K562 (cell line): ENCODE results near the gene ZBTB32. TPM values are rescaled to one million over a fixed set of nuclear protein-coding genes. Genes with fewer than 3 reads are reported as not detected.

Experiments
- HMGXB4 ChIP-seq: sonication (generic); formaldehyde crosslinking; IDR thresholded peaks from 2 replicates; pipeline ENCODE4 v1.8.1; 2023; ENCODE audit warnings: mild to moderate bottlenecking, missing genetic modification reagents
- MECOM ChIP-seq: fragments of 250-450 bp; sonication (Bioruptor Pico); IDR thresholded peaks from 2 replicates; pipeline ENCODE4 v1.8.0; 2022; ENCODE audit warnings: inconsistent platforms
- MTA2 ChIP-seq: fragments of 450-650 bp; IDR thresholded peaks from 2 replicates; pipeline ENCODE4 v1.6.1; 2016; ENCODE audit warnings: low read depth
- MTA3 ChIP-seq: fragments of 450-650 bp; formaldehyde crosslinking; IDR thresholded peaks from 2 replicates; pipeline ENCODE4 v1.6.1; 2017; ENCODE audit warnings: mild to moderate bottlenecking, borderline replicate concordance
- NR2F6 ChIP-seq: fragments of 450-650 bp; formaldehyde crosslinking; IDR thresholded peaks from 2 replicates; pipeline ENCODE4 v1.4.0; 2020; ENCODE audit warnings: mild to moderate bottlenecking
- PKNOX1 ChIP-seq: fragments of 450-650 bp; IDR thresholded peaks from 2 replicates; pipeline ENCODE4 v1.6.1; 2016
- SAP30 ChIP-seq: fragments of 200-600 bp; sonication (generic); IDR thresholded peaks from 2 replicates; pipeline ENCODE4 v1.6.1; 2012; ENCODE audit warnings: borderline replicate concordance, low read depth, mild to moderate bottlenecking, moderate library complexity, low read length, control low read depth, inconsistent platforms; ENCODE audit not compliant: insufficient read depth, poor library complexity, severe bottlenecking
- ZBTB1 ChIP-seq: sonication (generic); formaldehyde crosslinking; IDR thresholded peaks from 2 replicates; pipeline ENCODE4 v1.8.1; 2023; ENCODE audit warnings: missing genetic modification reagents, low read depth, mild to moderate bottlenecking, borderline replicate concordance
- ZNF146 ChIP-seq: IDR thresholded peaks from one replicate; pipeline ENCODE4 v1.6.1; 2018; ENCODE audit warnings: missing compliant biosample characterization; ENCODE audit not compliant: unreplicated experiment
- ZNF23 ChIP-seq: fragments of 250-450 bp; sonication (Bioruptor Pico); IDR thresholded peaks from 2 replicates; pipeline ENCODE4 v1.4.0; 2020; ENCODE audit warnings: mild to moderate bottlenecking
- ZNF449 ChIP-seq: fragments of 250-450 bp; sonication (Bioruptor Pico); IDR thresholded peaks from 2 replicates; pipeline ENCODE4 v1.8.0; 2022; ENCODE audit warnings: moderate library complexity, mild to moderate bottlenecking, inconsistent platforms
- ZNF586 ChIP-seq: fragments of 450-650 bp; formaldehyde crosslinking; conservative IDR thresholded peaks from 2 replicates; pipeline ENCODE4 v1.4.0; 2020; ENCODE audit warnings: mild to moderate bottlenecking, moderate library complexity
- ZNF589 ChIP-seq: fragments of 200-800 bp; sonication (Bioruptor generic); IDR thresholded peaks from 2 replicates; pipeline ENCODE4 v1.6.1; 2016; ENCODE audit warnings: low read depth, missing genetic modification characterization, missing compliant biosample characterization
- polyA plus RNA-seq, 8 experiments: library from polyadenylated mRNA; depleted of rRNA in 4 of 8; stranded (reverse) in 5 of 8; unstranded in 3 of 8; fragments of >200 nt; fragmentation: Nextera tagmentation in 2 of 8; fragmentation: Illumina TruSeq in 1 of 8; extraction: Ambion mirVana in 2 of 8; extraction: Trizol in 1 of 8; gene quantifications; 2 replicates each; pipeline versions ENCODE4 v1.2.1 to v1.2.3, GENCODE V29; 2011 to 2014; ENCODE audit warnings: inconsistent platforms in 1 of 8, missing spikeins in 1 of 8
- total RNA-seq, 7 experiments: library from RNA; depleted of rRNA in 6 of 7; stranded (reverse); fragments of >200 nt in 6 of 7; fragmentation: Illumina TruSeq in 2 of 7; extraction: Trizol in 2 of 7; gene quantifications; 2 replicates each; pipeline versions ENCODE4 v1.2.1 to v1.2.3, GENCODE V29; 2011 to 2021; ENCODE audit warnings: low replicate concordance in 1 of 7
- TF ChIP-seq, protein P1 (sequence below): fragments of 250-450 bp; sonication (Bioruptor Pico); IDR thresholded peaks from 2 replicates; pipeline ENCODE4 v1.9.0; 2021; ENCODE audit warnings: mild to moderate bottlenecking
- TF ChIP-seq, protein P2 (sequence below): sonication (generic); formaldehyde crosslinking; IDR thresholded peaks from 2 replicates; pipeline ENCODE4 v1.8.0; 2022; ENCODE audit warnings: mild to moderate bottlenecking, missing genetic modification reagents
- TF ChIP-seq, protein P3 (sequence below): fragments of 250-450 bp; sonication (Bioruptor Pico); IDR thresholded peaks from 2 replicates; pipeline ENCODE4 v1.4.0; 2020; ENCODE audit warnings: mild to moderate bottlenecking, moderate library complexity, borderline replicate concordance

Gene ZBTB32
- total and polyA plus RNA-seq, 9 of the 15 experiments (the other 6 are each of a cell fraction or from before 2014, with no cell fraction given), result 0.20 TPM; not detected in 8

DNA sequence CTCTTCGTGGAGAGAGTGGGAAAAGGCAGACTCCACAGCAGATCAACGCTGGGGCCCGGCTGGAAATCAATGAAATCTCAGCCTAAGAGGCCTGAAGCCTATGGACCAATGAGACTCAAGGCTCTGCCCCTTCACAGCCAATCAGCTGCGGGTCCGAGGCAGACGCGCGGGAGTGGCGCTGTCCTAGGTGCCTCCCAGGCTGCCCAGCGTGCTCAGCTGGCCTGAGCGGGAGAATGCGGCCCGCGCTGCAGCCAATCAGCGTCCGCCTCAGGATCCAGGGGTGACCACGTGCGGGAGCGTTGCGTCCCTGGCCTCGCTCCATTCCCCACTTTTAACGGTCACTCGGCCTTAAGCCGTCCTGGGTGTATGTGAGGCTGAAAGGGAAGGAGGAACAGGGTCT is at the start of gene ZBTB32 (continued):
- TF ChIP-seq SAP30 (no peak), NR2F6 (CRISPR knock-in tag) (no peak), ZNF146 (CRISPR knock-in tag) (no peak), ZNF449 (CRISPR knock-in tag) (no peak), PKNOX1 (no peak; the same call in 1 of the 2 replicates), ZNF23 (CRISPR knock-in tag) (no peak), HMGXB4 (CRISPR knock-in tag) (no peak), ZBTB1 (CRISPR knock-in tag) (peak; percentile 49; the same call in 1 of the 2 replicates), MTA3 (no peak), MTA2 (no peak), MECOM (no peak), ZNF589 (CRISPR knock-in tag) (no peak), ZNF586 (CRISPR knock-in tag) (no peak)
- TF ChIP-seq, protein P1, sequence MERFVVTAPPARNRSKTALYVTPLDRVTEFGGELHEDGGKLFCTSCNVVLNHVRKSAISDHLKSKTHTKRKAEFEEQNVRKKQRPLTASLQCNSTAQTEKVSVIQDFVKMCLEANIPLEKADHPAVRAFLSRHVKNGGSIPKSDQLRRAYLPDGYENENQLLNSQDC (CRISPR knock-in tag), result no peak
- TF ChIP-seq, protein P2, sequence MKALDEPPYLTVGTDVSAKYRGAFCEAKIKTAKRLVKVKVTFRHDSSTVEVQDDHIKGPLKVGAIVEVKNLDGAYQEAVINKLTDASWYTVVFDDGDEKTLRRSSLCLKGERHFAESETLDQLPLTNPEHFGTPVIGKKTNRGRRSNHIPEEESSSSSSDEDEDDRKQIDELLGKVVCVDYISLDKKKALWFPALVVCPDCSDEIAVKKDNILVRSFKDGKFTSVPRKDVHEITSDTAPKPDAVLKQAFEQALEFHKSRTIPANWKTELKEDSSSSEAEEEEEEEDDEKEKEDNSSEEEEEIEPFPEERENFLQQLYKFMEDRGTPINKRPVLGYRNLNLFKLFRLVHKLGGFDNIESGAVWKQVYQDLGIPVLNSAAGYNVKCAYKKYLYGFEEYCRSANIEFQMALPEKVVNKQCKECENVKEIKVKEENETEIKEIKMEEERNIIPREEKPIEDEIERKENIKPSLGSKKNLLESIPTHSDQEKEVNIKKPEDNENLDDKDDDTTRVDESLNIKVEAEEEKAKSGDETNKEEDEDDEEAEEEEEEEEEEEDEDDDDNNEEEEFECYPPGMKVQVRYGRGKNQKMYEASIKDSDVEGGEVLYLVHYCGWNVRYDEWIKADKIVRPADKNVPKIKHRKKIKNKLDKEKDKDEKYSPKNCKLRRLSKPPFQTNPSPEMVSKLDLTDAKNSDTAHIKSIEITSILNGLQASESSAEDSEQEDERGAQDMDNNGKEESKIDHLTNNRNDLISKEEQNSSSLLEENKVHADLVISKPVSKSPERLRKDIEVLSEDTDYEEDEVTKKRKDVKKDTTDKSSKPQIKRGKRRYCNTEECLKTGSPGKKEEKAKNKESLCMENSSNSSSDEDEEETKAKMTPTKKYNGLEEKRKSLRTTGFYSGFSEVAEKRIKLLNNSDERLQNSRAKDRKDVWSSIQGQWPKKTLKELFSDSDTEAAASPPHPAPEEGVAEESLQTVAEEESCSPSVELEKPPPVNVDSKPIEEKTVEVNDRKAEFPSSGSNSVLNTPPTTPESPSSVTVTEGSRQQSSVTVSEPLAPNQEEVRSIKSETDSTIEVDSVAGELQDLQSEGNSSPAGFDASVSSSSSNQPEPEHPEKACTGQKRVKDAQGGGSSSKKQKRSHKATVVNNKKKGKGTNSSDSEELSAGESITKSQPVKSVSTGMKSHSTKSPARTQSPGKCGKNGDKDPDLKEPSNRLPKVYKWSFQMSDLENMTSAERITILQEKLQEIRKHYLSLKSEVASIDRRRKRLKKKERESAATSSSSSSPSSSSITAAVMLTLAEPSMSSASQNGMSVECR, result peak; percentile 88
- TF ChIP-seq, protein P3, sequence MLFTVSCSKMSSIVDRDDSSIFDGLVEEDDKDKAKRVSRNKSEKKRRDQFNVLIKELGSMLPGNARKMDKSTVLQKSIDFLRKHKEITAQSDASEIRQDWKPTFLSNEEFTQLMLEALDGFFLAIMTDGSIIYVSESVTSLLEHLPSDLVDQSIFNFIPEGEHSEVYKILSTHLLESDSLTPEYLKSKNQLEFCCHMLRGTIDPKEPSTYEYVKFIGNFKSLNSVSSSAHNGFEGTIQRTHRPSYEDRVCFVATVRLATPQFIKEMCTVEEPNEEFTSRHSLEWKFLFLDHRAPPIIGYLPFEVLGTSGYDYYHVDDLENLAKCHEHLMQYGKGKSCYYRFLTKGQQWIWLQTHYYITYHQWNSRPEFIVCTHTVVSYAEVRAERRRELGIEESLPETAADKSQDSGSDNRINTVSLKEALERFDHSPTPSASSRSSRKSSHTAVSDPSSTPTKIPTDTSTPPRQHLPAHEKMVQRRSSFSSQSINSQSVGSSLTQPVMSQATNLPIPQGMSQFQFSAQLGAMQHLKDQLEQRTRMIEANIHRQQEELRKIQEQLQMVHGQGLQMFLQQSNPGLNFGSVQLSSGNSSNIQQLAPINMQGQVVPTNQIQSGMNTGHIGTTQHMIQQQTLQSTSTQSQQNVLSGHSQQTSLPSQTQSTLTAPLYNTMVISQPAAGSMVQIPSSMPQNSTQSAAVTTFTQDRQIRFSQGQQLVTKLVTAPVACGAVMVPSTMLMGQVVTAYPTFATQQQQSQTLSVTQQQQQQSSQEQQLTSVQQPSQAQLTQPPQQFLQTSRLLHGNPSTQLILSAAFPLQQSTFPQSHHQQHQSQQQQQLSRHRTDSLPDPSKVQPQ (CRISPR knock-in tag), result no peak
